NOMO-1 treated with dmso at 0.1 percent for 144 hours (cell line): ENCODE results near the gene CD109.
"Not testable (repeated sequence)": the region's sequence is repeated elsewhere in the genome, so short reads cannot be mapped to it uniquely, and the experiment has no call there.

Source experiments
- DNase-seq: peaks from one replicate; lab custom pipeline; 2025; ENCODE audit not compliant: unreplicated experiment; lab: John Stamatoyannopoulos, UW

The CD109 gene

GRCh38 chr6:73695619-73696421, at the start of gene CD109:
Gene CD109 (plus strand): TSS chr6:73696203. CDS start chr6:73696216, 13 bp downstream.
- DNase-seq = peak; percentile 69

- no peak for DNase-seq
These were observed 47.8 kb upstream of the CD109 start for GRCh38 chr6:73648166-73648565.

- no peak for DNase-seq
These were observed 46.2 kb upstream of the CD109 start for GRCh38 chr6:73649783-73650182.

GRCh38 chr6:73652637-73653570, 43.1 kb upstream of the CD109 start:
- DNase-seq = peak; percentile 69

GRCh38 chr6:73653571-73654424, 42.2 kb upstream of the CD109 start, which contains the start of gene SLC17A5:
Gene SLC17A5 (minus strand): TSS chr6:73653992. CDS start chr6:73653886, 106 bp downstream.
- peak; percentile 100 for DNase-seq

- no peak for DNase-seq
These were observed 40.6 kb upstream of the CD109 start for GRCh38 chr6:73655341-73655917.

- DNase-seq = no peak
These were observed 39.4 kb upstream of the CD109 start for GRCh38 chr6:73656531-73657145.

- DNase-seq = no peak
These were observed 38.8 kb upstream of the CD109 start for GRCh38 chr6:73657201-73657600.

GRCh38 chr6:73664701-73665100, 31.3 kb upstream of the CD109 start:
- no peak for DNase-seq

GRCh38 chr6:73665686-73666319, 30.2 kb upstream of the CD109 start:
- DNase-seq = no peak

GRCh38 chr6:73666393-73666792, 29.6 kb upstream of the CD109 start:
- no peak for DNase-seq

GRCh38 chr6:73667798-73668197, 28.2 kb upstream of the CD109 start:
- no peak for DNase-seq

GRCh38 chr6:73669005-73669404, 27.0 kb upstream of the CD109 start:
- DNase-seq = no peak

GRCh38 chr6:73671911-73672685, 23.9 kb upstream of the CD109 start:
- peak; percentile 39 for DNase-seq

GRCh38 chr6:73675466-73676098, 20.4 kb upstream of the CD109 start:
- DNase-seq = peak; percentile 47

- DNase-seq = no peak
These were observed 17.0 kb upstream of the CD109 start for GRCh38 chr6:73679009-73679408.

- DNase-seq = not testable (repeated sequence)
These were observed 16.2 kb upstream of the CD109 start for GRCh38 chr6:73679846-73680245.

- no peak for DNase-seq
These were observed 15.6 kb upstream of the CD109 start for GRCh38 chr6:73680289-73680918.
